ENCODE measurements around the gene MED17.
"Not testable (repeated sequence)": the region's sequence is repeated elsewhere in the genome, so short reads cannot be mapped to it uniquely, and the experiment has no call there.

The MED17 gene

GRCh38 chr11:93757924-93758865 lies 25.9 kb upstream of the MED17 start:
- DNase-seq: no peak

GRCh38 chr11:93759123-93759522 lies 25.0 kb upstream of the MED17 start:
- DNase-seq: not testable (repeated sequence)

- no peak for DNase-seq
Measured at GRCh38 chr11:93761910-93762309, 22.2 kb upstream of the MED17 start.

- DNase-seq: no peak
Measured at GRCh38 chr11:93765551-93765950, 18.5 kb upstream of the MED17 start.

GRCh38 chr11:93766504-93766903 lies 17.6 kb upstream of the MED17 start:
- DNase-seq: no peak

- DNase-seq: no peak
Measured at GRCh38 chr11:93767018-93767417, 17.1 kb upstream of the MED17 start.

GRCh38 chr11:93770160-93770559 lies 13.9 kb upstream of the MED17 start:
- DNase-seq: no peak

GRCh38 chr11:93772123-93772522 lies 12.0 kb upstream of the MED17 start:
- DNase-seq: no peak

GRCh38 chr11:93773045-93773477 lies 11.0 kb upstream of the MED17 start:
- DNase-seq: no peak

GRCh38 chr11:93773601-93774200 lies 10.4 kb upstream of the MED17 start:
- no peak for DNase-seq

- DNase-seq: not testable (repeated sequence)
Measured at GRCh38 chr11:93774560-93774959, 9.5 kb upstream of the MED17 start.

GRCh38 chr11:93775289-93775688 lies 8.8 kb upstream of the MED17 start:
- DNase-seq: no peak

GRCh38 chr11:93783362-93783761 lies 720 bp upstream of the MED17 start:
- no peak for DNase-seq

GRCh38 chr11:93783765-93784144 lies 327 bp upstream of the MED17 start:
- no peak for DNase-seq

GRCh38 chr11:93784935-93785360 lies 866 bp downstream of the MED17 start:
- DNase-seq: no peak

- no peak for DNase-seq
Measured at GRCh38 chr11:93791493-93791892, 7.4 kb downstream of the MED17 start.

GRCh38 chr11:93796441-93797231 lies 12.6 kb downstream of the MED17 start:
- no peak for DNase-seq

- no peak for DNase-seq
Measured at GRCh38 chr11:93801366-93801765, 17.3 kb downstream of the MED17 start.

GRCh38 chr11:93804879-93805278 lies 20.8 kb downstream of the MED17 start:
- DNase-seq: no peak

GRCh38 chr11:93807980-93808379 lies 23.9 kb downstream of the MED17 start:
- no peak for DNase-seq

GRCh38 chr11:93813974-93814373 lies 29.9 kb downstream of the MED17 start:
- DNase-seq: no peak

GRCh38 chr11:93814966-93815633 lies 31.0 kb downstream of the MED17 start:
- DNase-seq: no peak
